Measurements from ENCODE around the gene ATRAID. TPM values are rescaled to one million over a fixed set of nuclear protein-coding genes. Genes with fewer than 3 reads are reported as not detected.
A peak's percentile ranks its signal among the peaks of the same experiment; 100 is the strongest.

Gene ATRAID
- total RNA-seq, 1 experiment from 2014 or later: 108 TPM

DNA sequence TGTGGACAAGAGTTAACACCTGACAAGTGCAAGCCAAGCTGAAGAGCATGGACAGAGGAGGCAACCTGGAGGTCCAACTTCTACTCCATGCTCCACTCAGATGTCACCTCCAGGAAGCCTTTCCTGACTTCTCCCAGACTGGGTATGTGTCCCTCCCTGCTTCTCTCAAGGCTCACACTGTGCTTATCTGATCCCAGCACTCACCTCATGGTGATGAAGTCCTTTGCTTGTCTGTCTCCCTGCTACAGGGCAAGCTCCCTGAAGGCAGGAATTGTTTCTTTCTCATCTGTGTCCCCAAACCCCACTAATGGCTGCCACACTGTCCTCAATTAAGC is 53.7 kb downstream of the ATRAID start:
- no peak overlapping the region for H2AK5ac ChIP-seq (ENCODE audit: insufficient read length, low read length)
- no peak overlapping the region for H3K27ac ChIP-seq (ENCODE audit: insufficient read length, low read depth, low read length)
- no peaks in the 10 kb centered on the region for H3K79me1 ChIP-seq (ENCODE audit: insufficient read depth, low read depth, low read length, poor library complexity, severe bottlenecking)
- Mint-ChIP-seq H3K27ac (no peak overlapping the region), H3K27me3 (ENCODE audit: low read depth) (peaks cover 19% of the 10 kb centered on the region), H3K36me3 (ENCODE audit: insufficient read depth in 1 of 3, low read depth in 3 of 3) (no peaks in the 10 kb centered on the region; a peak in 2 of 7 replicates), H3K4me1 (peaks cover 24 to 29% of the 10 kb centered on the region in 2 experiments), H3K4me3 (peak overlapping the region in 1 of 2 experiments; percentile 49; a peak in 2 of 5 replicates), H3K9me3 (peaks cover 0 to 2% of the 10 kb centered on the region in 2 experiments; a peak in 3 of 5 replicates)
- no peak overlapping the region for H3K9ac ChIP-seq (ENCODE audit: extremely low read depth, insufficient read length, low read length)
- H3K4ac ChIP-seq (ENCODE audit: low read depth, low read length): no peak overlapping the region
- H3K23ac ChIP-seq (ENCODE audit: insufficient read length, low read depth, low read length): no peak overlapping the region
- no peak overlapping the region for H2BK20ac ChIP-seq (ENCODE audit: low read depth, low read length, poor library complexity, severe bottlenecking)
- H3K18ac ChIP-seq (ENCODE audit: insufficient read length, low read depth, low read length): no peak overlapping the region
- peaks cover 40% of the 10 kb centered on the region; the same call in 1 of the 2 replicates for H3K27me3 ChIP-seq (ENCODE audit: insufficient read depth, low read length)
- H3K79me2 ChIP-seq (ENCODE audit: insufficient read depth, low read length): no peaks in the 10 kb centered on the region
- peaks cover 20% of the 10 kb centered on the region for H3K23me2 ChIP-seq (ENCODE audit: insufficient read length, low read depth, low read length, poor library complexity, severe bottlenecking)
- H2BK120ac ChIP-seq (ENCODE audit: low read depth, low read length, poor library complexity, severe bottlenecking): no peak overlapping the region
- no peak overlapping the region for H2BK12ac ChIP-seq (ENCODE audit: insufficient read length, low read depth, low read length)
- H3T11ph ChIP-seq (ENCODE audit: low read length): no peak overlapping the region
- H2BK15ac ChIP-seq (ENCODE audit: low read depth, low read length): no peak overlapping the region
- H3K4me2 ChIP-seq (ENCODE audit: insufficient read depth, insufficient read length, low read length): peak overlapping the region; percentile 44
- H4K8ac ChIP-seq (replicated peaks; ENCODE audit: insufficient read length, low read depth, low read length): no peak overlapping the region
- TF ChIP-seq, protein P1, sequence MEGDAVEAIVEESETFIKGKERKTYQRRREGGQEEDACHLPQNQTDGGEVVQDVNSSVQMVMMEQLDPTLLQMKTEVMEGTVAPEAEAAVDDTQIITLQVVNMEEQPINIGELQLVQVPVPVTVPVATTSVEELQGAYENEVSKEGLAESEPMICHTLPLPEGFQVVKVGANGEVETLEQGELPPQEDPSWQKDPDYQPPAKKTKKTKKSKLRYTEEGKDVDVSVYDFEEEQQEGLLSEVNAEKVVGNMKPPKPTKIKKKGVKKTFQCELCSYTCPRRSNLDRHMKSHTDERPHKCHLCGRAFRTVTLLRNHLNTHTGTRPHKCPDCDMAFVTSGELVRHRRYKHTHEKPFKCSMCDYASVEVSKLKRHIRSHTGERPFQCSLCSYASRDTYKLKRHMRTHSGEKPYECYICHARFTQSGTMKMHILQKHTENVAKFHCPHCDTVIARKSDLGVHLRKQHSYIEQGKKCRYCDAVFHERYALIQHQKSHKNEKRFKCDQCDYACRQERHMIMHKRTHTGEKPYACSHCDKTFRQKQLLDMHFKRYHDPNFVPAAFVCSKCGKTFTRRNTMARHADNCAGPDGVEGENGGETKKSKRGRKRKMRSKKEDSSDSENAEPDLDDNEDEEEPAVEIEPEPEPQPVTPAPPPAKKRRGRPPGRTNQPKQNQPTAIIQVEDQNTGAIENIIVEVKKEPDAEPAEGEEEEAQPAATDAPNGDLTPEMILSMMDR (conservative IDR thresholded peaks at IDR 0.05): no peak
- H4K5ac ChIP-seq (ENCODE audit: insufficient read length, low read depth, low read length): no peak overlapping the region
- H3K14ac ChIP-seq (ENCODE audit: insufficient read depth, low read length): no peak overlapping the region
- no peak overlapping the region for H2AFZ ChIP-seq (ENCODE audit: low read length)
- H4K91ac ChIP-seq (ENCODE audit: insufficient read length, low read depth, low read length): no peak overlapping the region
- no peak overlapping the region for H2BK5ac ChIP-seq (ENCODE audit: insufficient read length, low read length)
- no peak overlapping the region for H3K56ac ChIP-seq (ENCODE audit: insufficient read length, low read depth, low read length)
- no peaks in the 10 kb centered on the region; the same call in 1 of the 2 replicates for H3K4me1 ChIP-seq (ENCODE audit: insufficient read depth, low read length)
- no peak for DNase-seq
- H4K20me1 ChIP-seq (ENCODE audit: control insufficient read depth, insufficient read depth, insufficient read length): no peaks in the 10 kb centered on the region
- no peaks in the 10 kb centered on the region for H3K9me3 ChIP-seq (ENCODE audit: control insufficient read depth, low read depth, low read length)

Other genes starting within 250 kb of the ATRAID start
- gene MAPRE3, start 241.4 kb upstream of the ATRAID start, total RNA-seq (2021): 1.9 and 2.0 TPM in 2 replicates
- 53.9 and 55.3 TPM in 2 replicates for gene TMEM214, start 179.1 kb upstream of the ATRAID start, total RNA-seq (2021)
- gene AGBL5, start 160.4 kb upstream of the ATRAID start, total RNA-seq (2021): 55.4 and 58.3 TPM in 2 replicates
- 214 and 215 TPM in 2 replicates for gene OST4, start 140.4 kb upstream of the ATRAID start, total RNA-seq (2021)
- gene EMILIN1, start 133.4 kb upstream of the ATRAID start, total RNA-seq (2021): 1.2 and 1.8 TPM in 2 replicates
- gene KHK, start 125.3 kb upstream of the ATRAID start, total RNA-seq (2021): 12.1 and 12.2 TPM in 2 replicates
- gene CGREF1, start 92.9 kb upstream of the ATRAID start, total RNA-seq (2021): 1.4 and 2.1 TPM in 2 replicates
- 0.31 and 0.61 TPM in 2 replicates for gene ABHD1, start 88.2 kb upstream of the ATRAID start, total RNA-seq (2021)
- 43.6 and 45.6 TPM in 2 replicates for gene PREB, start 77.4 kb upstream of the ATRAID start, total RNA-seq (2021)
- not detected in 2 replicates for gene PRR30, start 72.6 kb upstream of the ATRAID start, total RNA-seq (2021)
- gene TCF23, start 63.0 kb upstream of the ATRAID start, total RNA-seq (2021): not detected in 2 replicates
- 112 and 122 TPM in 2 replicates for gene SLC5A6, start 227 bp downstream of the ATRAID start, total RNA-seq (2021)
- 117 and 130 TPM in 2 replicates for gene CAD, start 5.3 kb downstream of the ATRAID start, total RNA-seq (2021)
- 2.5 and 3.4 TPM in 2 replicates for gene SLC30A3, start 51.0 kb downstream of the ATRAID start, total RNA-seq (2021)
- 0.37 and 0.44 TPM in 2 replicates for gene DNAJC5G, start 63.4 kb downstream of the ATRAID start, total RNA-seq (2021)
- 4.6 and 5.0 TPM in 2 replicates for gene TRIM54, start 70.4 kb downstream of the ATRAID start, total RNA-seq (2021)
- gene UCN, start 96.4 kb downstream of the ATRAID start, total RNA-seq (2021): 0.77 and 1.5 TPM in 2 replicates
- 55.4 and 59.4 TPM in 2 replicates for gene MPV17, start 111.1 kb downstream of the ATRAID start, total RNA-seq (2021)
- gene GTF3C2, start 144.7 kb downstream of the ATRAID start, total RNA-seq (2021): 109 TPM in 2 replicates
- 62.1 and 67.2 TPM in 2 replicates for gene EIF2B4, start 158.3 kb downstream of the ATRAID start, total RNA-seq (2021)
- gene SNX17, start 158.6 kb downstream of the ATRAID start, total RNA-seq (2021): 78.1 and 81.1 TPM in 2 replicates
- gene ZNF513, start 168.7 kb downstream of the ATRAID start, total RNA-seq (2021): 24.8 and 26.5 TPM in 2 replicates
- 146 and 150 TPM in 2 replicates for gene PPM1G, start 197.6 kb downstream of the ATRAID start, total RNA-seq (2021)
- gene NRBP1, start 216.6 kb downstream of the ATRAID start, total RNA-seq (2021): 140 TPM in 2 replicates
- 49.9 and 57.3 TPM in 2 replicates for gene KRTCAP3, start 230.3 kb downstream of the ATRAID start, total RNA-seq (2021)